ENCODE results near the gene P2RY8.
A peak's percentile ranks its signal among the peaks of the same experiment; 100 is the strongest.
"Not testable (repeated sequence)": the region's sequence is repeated elsewhere in the genome, so short reads cannot be mapped to it uniquely, and the experiment has no call there.

The P2RY8 gene

GRCh38 chrX:1518512-1518911 is 18.5 kb downstream of the P2RY8 start:
- DNase-seq (ENCODE audit: low spot score): no peak

- DNase-seq (ENCODE audit: low spot score): no peak
Observed at GRCh38 chrX:1516596-1517104, 20.3 kb downstream of the P2RY8 start.

GRCh38 chrX:1511829-1512228 is 25.2 kb downstream of the P2RY8 start:
- DNase-seq (ENCODE audit: low spot score): no peak

- no peak for DNase-seq (ENCODE audit: low spot score)
Observed at GRCh38 chrX:1511150-1511549, 25.8 kb downstream of the P2RY8 start.

GRCh38 chrX:1507511-1508463 is 29.2 kb downstream of the P2RY8 start:
- no peak for DNase-seq (ENCODE audit: low spot score)

- no peak for DNase-seq (ENCODE audit: low spot score)
Observed at GRCh38 chrX:1506916-1507315, 30.1 kb downstream of the P2RY8 start.

- no peak for DNase-seq (ENCODE audit: low spot score)
Observed at GRCh38 chrX:1502853-1503252, 34.1 kb downstream of the P2RY8 start.

GRCh38 chrX:1502241-1502640 is 34.7 kb downstream of the P2RY8 start:
- DNase-seq (ENCODE audit: low spot score): no peak

GRCh38 chrX:1500701-1501624 is 36.0 kb downstream of the P2RY8 start:
- no peak for DNase-seq (ENCODE audit: low spot score)

- no peak for DNase-seq (ENCODE audit: low spot score)
Observed at GRCh38 chrX:1496076-1496475, 40.9 kb downstream of the P2RY8 start.

GRCh38 chrX:1493877-1494510 is 43.0 kb downstream of the P2RY8 start:
- no peak for DNase-seq (ENCODE audit: low spot score)

- DNase-seq (ENCODE audit: low spot score): no peak
Observed at GRCh38 chrX:1493412-1493811, 43.6 kb downstream of the P2RY8 start.

GRCh38 chrX:1492421-1493012 is 44.5 kb downstream of the P2RY8 start:
- no peak for DNase-seq (ENCODE audit: low spot score)

- DNase-seq (ENCODE audit: low spot score): peak; percentile 67
Observed at GRCh38 chrX:1491851-1492349, 45.1 kb downstream of the P2RY8 start.

GRCh38 chrX:1491248-1491647 is 45.7 kb downstream of the P2RY8 start:
- DNase-seq (ENCODE audit: low spot score): not testable (repeated sequence)

GRCh38 chrX:1490723-1491122 is 46.3 kb downstream of the P2RY8 start:
- DNase-seq (ENCODE audit: low spot score): not testable (repeated sequence)

GRCh38 chrX:1489354-1489753 is 47.6 kb downstream of the P2RY8 start:
- not testable (repeated sequence) for DNase-seq (ENCODE audit: low spot score)

- DNase-seq (ENCODE audit: low spot score): no peak
Observed at GRCh38 chrX:1488745-1489144, 48.2 kb downstream of the P2RY8 start.

GRCh38 chrX:1488141-1488540 is 48.8 kb downstream of the P2RY8 start:
- peak; percentile 33 for DNase-seq (ENCODE audit: low spot score)

- DNase-seq (ENCODE audit: low spot score): no peak
Observed at GRCh38 chrX:1487401-1487800, 49.6 kb downstream of the P2RY8 start.

GRCh38 chrX:1486749-1487361 is 50.1 kb downstream of the P2RY8 start:
- no peak for DNase-seq (ENCODE audit: low spot score)

Data from D341Med (cell line).